WTC11 (cell line): ENCODE data around the gene DNAJC9. TPM values are rescaled to one million over a fixed set of nuclear protein-coding genes. Genes with fewer than 3 reads are reported as not detected.
A peak's percentile ranks its signal among the peaks of the same experiment; 100 is the strongest.

ENCODE experiments used
- ATAC-seq: fragments of 200-7000 bp; cut with Tn5 transposase; 2 replicates; pipeline ENCODE4 v1.10.0; 2021; ENCODE audit warnings: mild to moderate bottlenecking, moderate library complexity
- CTCF ChIA-PET: fragments of 300-600 bp; sonication (Branson Sonifier 250); formaldehyde crosslinking; loops from one replicate; lab custom pipeline; 2021; ENCODE audit warnings: antibody characterized with exemption; lab: Charles Lee
- POLR2A ChIA-PET: fragments of 350-600 bp; sonication (Branson Sonifier 250); formaldehyde crosslinking; loops from one replicate; lab custom pipeline; 2021; ENCODE audit warnings: antibody characterized with exemption; lab: Charles Lee
- DNase-seq: peaks from one replicate; pipeline ENCODE4 v3.0.0; 2021; ENCODE audit warnings: low spot score
- H3K27ac Mint-ChIP-seq: 2 replicates; pipeline ENCODE4 v1.8.0; 2021; ENCODE audit warnings: mixed read lengths
- H3K27me3 Mint-ChIP-seq: 2 replicates; pipeline ENCODE4 v1.8.0; 2021; ENCODE audit warnings: low read depth, mild to moderate bottlenecking, moderate library complexity, mixed read lengths
- H3K36me3 Mint-ChIP-seq: 2 replicates; pipeline ENCODE4 v1.8.0; 2021; ENCODE audit warnings: mixed read lengths
- H3K4me1 Mint-ChIP-seq: 2 replicates; pipeline ENCODE4 v1.8.0; 2022; ENCODE audit warnings: mixed read lengths
- H3K4me3 Mint-ChIP-seq: 2 replicates; pipeline ENCODE4 v1.8.0; 2021; ENCODE audit warnings: mild to moderate bottlenecking, moderate library complexity, mixed read lengths
- H3K9me3 Mint-ChIP-seq: 2 replicates; pipeline ENCODE4 v1.8.0; 2021; ENCODE audit warnings: mixed read lengths
- ATF1 ChIP-seq: sonication (generic); formaldehyde crosslinking; IDR thresholded peaks from 2 replicates; pipeline ENCODE4 v1.8.1; 2023; ENCODE audit warnings: mild to moderate bottlenecking, moderate library complexity, missing genetic modification reagents
- CBFB ChIP-seq: sonication (generic); formaldehyde crosslinking; IDR thresholded peaks from 2 replicates; pipeline ENCODE4 v1.8.1; 2022; ENCODE audit warnings: mild to moderate bottlenecking, low read depth, missing genetic modification reagents
- CREM ChIP-seq: sonication (generic); formaldehyde crosslinking; IDR thresholded peaks from 2 replicates; pipeline ENCODE4 v1.8.1; 2022; ENCODE audit warnings: mild to moderate bottlenecking, missing genetic modification reagents, moderate library complexity
- CTCF ChIP-seq: fragments of 200-600 bp; IDR thresholded peaks from 2 replicates; pipeline ENCODE4 v1.8.0; 2022; ENCODE audit warnings: antibody characterized with exemption
- ESRRA ChIP-seq: sonication (generic); formaldehyde crosslinking; IDR thresholded peaks from 2 replicates; pipeline ENCODE4 v1.8.1; 2022; ENCODE audit warnings: mild to moderate bottlenecking, missing genetic modification reagents, borderline replicate concordance
- IRF1 ChIP-seq: sonication (generic); formaldehyde crosslinking; IDR thresholded peaks from 2 replicates; pipeline ENCODE4 v1.8.0; 2023; ENCODE audit warnings: missing genetic modification reagents
- IRF2 ChIP-seq: sonication (generic); formaldehyde crosslinking; IDR thresholded peaks from 2 replicates; pipeline ENCODE4 v1.8.0; 2022; ENCODE audit warnings: low read depth, missing genetic modification reagents, borderline replicate concordance
- MYBL2 ChIP-seq: sonication (generic); formaldehyde crosslinking; IDR thresholded peaks from 2 replicates; pipeline ENCODE4 v1.8.1; 2023; ENCODE audit warnings: mild to moderate bottlenecking, moderate library complexity, missing genetic modification reagents
- NFATC4 ChIP-seq: fragments of 250-450 bp; sonication (Bioruptor Pico); IDR thresholded peaks from 2 replicates; pipeline ENCODE4 v1.9.0; 2021; ENCODE audit warnings: mild to moderate bottlenecking
- NFE2L1 ChIP-seq: sonication (generic); formaldehyde crosslinking; IDR thresholded peaks from 2 replicates; pipeline ENCODE4 v1.8.1; 2023; ENCODE audit warnings: missing genetic modification reagents
- NR2C2 ChIP-seq: sonication (generic); formaldehyde crosslinking; IDR thresholded peaks from 2 replicates; pipeline ENCODE4 v1.8.0; 2022; ENCODE audit warnings: mild to moderate bottlenecking, missing genetic modification reagents
- NR3C1 ChIP-seq: sonication (generic); formaldehyde crosslinking; conservative IDR thresholded peaks from 2 replicates; pipeline ENCODE4 v1.8.1; 2023; ENCODE audit warnings: low read depth, mild to moderate bottlenecking, missing genetic modification reagents
- OVOL2 ChIP-seq: fragments of 250-450 bp; sonication (Bioruptor Pico); IDR thresholded peaks from 2 replicates; pipeline ENCODE4 v1.9.0; 2021; ENCODE audit warnings: mild to moderate bottlenecking, borderline replicate concordance
- RORB ChIP-seq: fragments of 250-450 bp; sonication (Bioruptor Pico); IDR thresholded peaks from 2 replicates; pipeline ENCODE4 v1.9.0; 2021; ENCODE audit warnings: mild to moderate bottlenecking
- SMAD3 ChIP-seq: sonication (generic); formaldehyde crosslinking; IDR thresholded peaks from 2 replicates; pipeline ENCODE4 v1.8.0; 2022; ENCODE audit warnings: missing genetic modification reagents, mild to moderate bottlenecking, borderline replicate concordance
- TEAD4 ChIP-seq: sonication (generic); formaldehyde crosslinking; IDR thresholded peaks from 2 replicates; pipeline ENCODE4 v1.8.0; 2022; ENCODE audit warnings: mild to moderate bottlenecking, missing genetic modification reagents
- TP53 ChIP-seq: sonication (generic); formaldehyde crosslinking; IDR thresholded peaks from 2 replicates; pipeline ENCODE4 v1.8.1; 2023; ENCODE audit warnings: mild to moderate bottlenecking, missing genetic modification reagents
- USF1 ChIP-seq: sonication (generic); formaldehyde crosslinking; IDR thresholded peaks from 2 replicates; pipeline ENCODE4 v1.8.0; 2022; ENCODE audit warnings: mild to moderate bottlenecking, missing genetic modification reagents
- ZNF121 ChIP-seq: sonication (generic); formaldehyde crosslinking; IDR thresholded peaks from 2 replicates; pipeline ENCODE4 v1.8.0; 2023; ENCODE audit warnings: missing genetic modification reagents
- ZNF138 ChIP-seq: sonication (generic); formaldehyde crosslinking; conservative IDR thresholded peaks from 2 replicates; pipeline ENCODE4 v1.8.1; 2022; ENCODE audit warnings: mild to moderate bottlenecking, moderate library complexity, missing genetic modification reagents
- ZNF281 ChIP-seq: sonication (generic); formaldehyde crosslinking; IDR thresholded peaks from 2 replicates; pipeline ENCODE4 v1.8.0; 2023; ENCODE audit warnings: mild to moderate bottlenecking, missing genetic modification reagents
- ZNF423 ChIP-seq: fragments of 250-450 bp; sonication (Bioruptor Pico); IDR thresholded peaks from 2 replicates; pipeline ENCODE4 v2.1.2; 2022; ENCODE audit warnings: mild to moderate bottlenecking, moderate library complexity
- ZNF532 ChIP-seq: fragments of 250-450 bp; sonication (Bioruptor Pico); IDR thresholded peaks from 2 replicates; pipeline ENCODE4 v1.9.0; 2021; ENCODE audit warnings: mild to moderate bottlenecking, borderline replicate concordance
- total RNA-seq: library from RNA; stranded (reverse); gene quantifications from 3 replicates; pipeline ENCODE4 v1.2.3, GENCODE V29; 2021

Gene DNAJC9
- total RNA-seq, 1 experiment from 2014 or later = 32.4 TPM

GRCh38 chr10:73211106-73211811, 35.8 kb downstream of the DNAJC9 start (continued):
- TF ChIP-seq IRF1 (CRISPR knock-in tag) = no peak
- no peak for TF ChIP-seq ATF1 (CRISPR knock-in tag)
- no peak for TF ChIP-seq OVOL2 (CRISPR knock-in tag)

- no peak overlapping the region for H3K4me3 Mint-ChIP-seq
- ChIA-PET CTCF (interaction anchor here (1.0 kb wide), 1 partner anchor 8 kb away, joined by 3 read pairs; no protein-coding TSS in a partner anchor), POLR2A (no interaction called here)
- H3K4me1 Mint-ChIP-seq = no peaks in the 10 kb centered on the region
- peaks cover 27% of the 10 kb centered on the region for H3K36me3 Mint-ChIP-seq
- H3K9me3 Mint-ChIP-seq = peaks cover 24% of the 10 kb centered on the region
- H3K27ac Mint-ChIP-seq = no peak overlapping the region
- no peaks in the 10 kb centered on the region; the same call in none of the 2 replicates for H3K27me3 Mint-ChIP-seq
- DNase-seq (no peak), ATAC-seq (no peak)
- TF ChIP-seq NR2C2 (CRISPR knock-in tag) (no peak), RORB (CRISPR knock-in tag) (no peak), ZNF121 (CRISPR knock-in tag) (0 out of 2 replicates have a peak, but pooled peaks have one; percentile 52), ZNF281 (CRISPR knock-in tag) (no peak)
Observed at GRCh38 chr10:73210395-73211105, 36.5 kb downstream of the DNAJC9 start.

GRCh38 chr10:73209705-73210104, 37.4 kb downstream of the DNAJC9 start:
- CTCF ChIA-PET = no interaction called here
- TF ChIP-seq ATF1 (CRISPR knock-in tag) = no peak
- no peak for TF ChIP-seq CTCF
- TF ChIP-seq ZNF138 = no peak
- TF ChIP-seq CBFB (CRISPR knock-in tag) = no peak
- no peak for TF ChIP-seq IRF2 (CRISPR knock-in tag)
- no peak for TF ChIP-seq TP53 (CRISPR knock-in tag)
- TF ChIP-seq USF1 (CRISPR knock-in tag) = no peak
- TF ChIP-seq TEAD4 (CRISPR knock-in tag) = no peak
- TF ChIP-seq MYBL2 (CRISPR knock-in tag) = no peak
- no peak for TF ChIP-seq ZNF423 (CRISPR knock-in tag)
- TF ChIP-seq CREM (CRISPR knock-in tag) = no peak
- TF ChIP-seq SMAD3 = no peak
- TF ChIP-seq NFATC4 (CRISPR knock-in tag) = no peak
- TF ChIP-seq NFE2L1 (CRISPR knock-in tag) = no peak
- no peak for TF ChIP-seq ZNF532 (CRISPR knock-in tag)
- no peak for TF ChIP-seq NR3C1 (CRISPR knock-in tag)
- TF ChIP-seq ESRRA (CRISPR knock-in tag) = no peak

More at GRCh38 chr10:73209705-73210104, 37.4 kb downstream of the DNAJC9 start:
- H3K27ac Mint-ChIP-seq = no peak overlapping the region
- no peaks in the 10 kb centered on the region for H3K4me1 Mint-ChIP-seq
- no peak overlapping the region for H3K4me3 Mint-ChIP-seq
- ATAC-seq (no peak), DNase-seq (no peak)
- H3K27me3 Mint-ChIP-seq = no peaks in the 10 kb centered on the region; the same call in none of the 2 replicates
- H3K9me3 Mint-ChIP-seq = peaks cover 29% of the 10 kb centered on the region
- POLR2A ChIA-PET = no interaction called here
- H3K36me3 Mint-ChIP-seq = peaks cover 34% of the 10 kb centered on the region
